Mesenchymal stem cell (in vitro differentiated cells and primary cell): ENCODE data around the gene SOHLH1.
"Not testable (repeated sequence)": the region's sequence is repeated elsewhere in the genome, so short reads cannot be mapped to it uniquely, and the experiment has no call there.

Experiments
- DNase-seq: peaks from one replicate; pipeline ENCODE4 v3.0.0-alpha.2; 2013
- H2AFZ ChIP-seq: one replicate; pipeline ENCODE4 v1.6.1; 2013; ENCODE audit warnings: low read depth, mild to moderate bottlenecking, control low read depth, inconsistent platforms, low read length, moderate library complexity
- H2AK5ac ChIP-seq: 2 replicates; pipeline ENCODE4 v1.6.1; 2013; ENCODE audit warnings: low read length, moderate library complexity, mild to moderate bottlenecking, inconsistent platforms; ENCODE audit not compliant: severe bottlenecking
- H2BK120ac ChIP-seq: one replicate; pipeline ENCODE4 v1.6.1; 2013; ENCODE audit warnings: low read depth, mild to moderate bottlenecking, inconsistent platforms, low read length, moderate library complexity
- H2BK12ac ChIP-seq, 2 experiments: one replicate each; pipeline ENCODE4 v1.6.1; 2013; ENCODE audit warnings: inconsistent platforms in 2 of 2, low read length in 2 of 2, mild to moderate bottlenecking in 2 of 2, moderate library complexity in 2 of 2, control low read depth in 1 of 2
- H2BK15ac ChIP-seq: one replicate; pipeline ENCODE4 v1.6.1; 2013; ENCODE audit warnings: mild to moderate bottlenecking, low read depth, inconsistent platforms; ENCODE audit not compliant: poor library complexity, severe bottlenecking
- H2BK5ac ChIP-seq: 2 replicates; pipeline ENCODE4 v1.6.1; 2013; ENCODE audit warnings: low read depth, mild to moderate bottlenecking, low read length, control low read depth, inconsistent platforms; ENCODE audit not compliant: poor library complexity, severe bottlenecking
- H3K14ac ChIP-seq, 2 experiments: one replicate each; pipeline ENCODE4 v1.6.1; 2013; ENCODE audit warnings: inconsistent platforms in 2 of 2, low read length in 2 of 2, control low read depth in 1 of 2, mild to moderate bottlenecking in 1 of 2, moderate library complexity in 1 of 2
- H3K18ac ChIP-seq, 2 experiments: one replicate each; pipeline ENCODE4 v1.6.1; 2013; ENCODE audit warnings: inconsistent platforms in 2 of 2, low read length in 2 of 2, control low read depth in 1 of 2, low read depth in 1 of 2, mild to moderate bottlenecking in 1 of 2
- H3K23ac ChIP-seq, 2 experiments: one replicate each; pipeline ENCODE4 v1.6.1; 2013; ENCODE audit warnings: inconsistent platforms in 2 of 2, low read length in 2 of 2, mild to moderate bottlenecking in 2 of 2, moderate library complexity in 2 of 2, control low read depth in 1 of 2
- H3K27ac ChIP-seq: 2 replicates; pipeline ENCODE4 v1.5.1; 2013; ENCODE audit warnings: mild to moderate bottlenecking, moderate library complexity, low read length, control low read depth, inconsistent platforms; ENCODE audit not compliant: poor library complexity, severe bottlenecking
- H3K27me3 ChIP-seq, 2 experiments: 2 replicates each; pipeline versions ENCODE4 v1.6.1 to v1.7.0; 2013; ENCODE audit warnings: low read length in 2 of 2, mild to moderate bottlenecking in 2 of 2, moderate library complexity in 2 of 2, control low read depth in 1 of 2, inconsistent platforms in 1 of 2; ENCODE audit not compliant: control insufficient read depth in 1 of 2, insufficient read depth in 1 of 2
- H3K36me3 ChIP-seq, 2 experiments: 2 replicates each; pipeline versions ENCODE4 v1.6.1 to v1.7.0; 2013; ENCODE audit warnings: low read length in 2 of 2, control low read depth in 1 of 2, inconsistent platforms in 1 of 2, low read depth in 1 of 2, mild to moderate bottlenecking in 1 of 2; ENCODE audit not compliant: insufficient read depth in 2 of 2, control insufficient read depth in 1 of 2
- H3K4ac ChIP-seq, 2 experiments: one replicate each; pipeline ENCODE4 v1.6.1; 2013; ENCODE audit warnings: inconsistent platforms in 2 of 2, low read length in 2 of 2, mild to moderate bottlenecking in 2 of 2, moderate library complexity in 2 of 2, control low read depth in 1 of 2, low read depth in 1 of 2
- H3K4me1 ChIP-seq: 2 replicates; pipeline ENCODE4 v1.6.1; 2013; ENCODE audit warnings: low read depth, low read length, control low read depth; ENCODE audit not compliant: control insufficient read depth, insufficient read depth
- H3K4me2 ChIP-seq: 2 replicates; pipeline ENCODE4 v1.6.1; 2013; ENCODE audit warnings: low read length, mild to moderate bottlenecking, inconsistent platforms; ENCODE audit not compliant: poor library complexity, severe bottlenecking
- H3K4me3 ChIP-seq, 2 experiments: 2 replicates each; pipeline versions ENCODE4 v1.5.1 to v1.7.0; 2013; ENCODE audit warnings: low read length in 2 of 2, mild to moderate bottlenecking in 2 of 2, control low read depth in 1 of 2, low read depth in 1 of 2; ENCODE audit not compliant: insufficient read depth in 1 of 2
- H3K79me1 ChIP-seq: replicated peaks from 2 replicates; pipeline ENCODE4 v1.6.1; 2013; ENCODE audit warnings: mild to moderate bottlenecking, control low read depth, low read length, inconsistent platforms; ENCODE audit not compliant: poor library complexity, severe bottlenecking
- H3K9ac ChIP-seq: 2 replicates; pipeline ENCODE4 v1.7.0; 2013; ENCODE audit warnings: mild to moderate bottlenecking, low read length, moderate library complexity
- H3K9me3 ChIP-seq: 2 replicates; pipeline ENCODE4 v1.7.0; 2013; ENCODE audit warnings: mild to moderate bottlenecking, low read length; ENCODE audit not compliant: control insufficient read depth
- H4K8ac ChIP-seq: one replicate; pipeline ENCODE4 v1.6.1; 2013; ENCODE audit warnings: inconsistent platforms, mild to moderate bottlenecking, low read length, moderate library complexity
- H4K91ac ChIP-seq: one replicate; pipeline ENCODE4 v1.6.1; 2013; ENCODE audit warnings: mild to moderate bottlenecking, low read length, inconsistent platforms
- WGBS: methylation state at CpG from one replicate; pipeline ENCODE4 v1.1.7; 2013; ENCODE audit warnings: mixed read lengths; 5-methylcytosine and 5-hydroxymethylcytosine counted together

SOHLH1 gene

DNA sequence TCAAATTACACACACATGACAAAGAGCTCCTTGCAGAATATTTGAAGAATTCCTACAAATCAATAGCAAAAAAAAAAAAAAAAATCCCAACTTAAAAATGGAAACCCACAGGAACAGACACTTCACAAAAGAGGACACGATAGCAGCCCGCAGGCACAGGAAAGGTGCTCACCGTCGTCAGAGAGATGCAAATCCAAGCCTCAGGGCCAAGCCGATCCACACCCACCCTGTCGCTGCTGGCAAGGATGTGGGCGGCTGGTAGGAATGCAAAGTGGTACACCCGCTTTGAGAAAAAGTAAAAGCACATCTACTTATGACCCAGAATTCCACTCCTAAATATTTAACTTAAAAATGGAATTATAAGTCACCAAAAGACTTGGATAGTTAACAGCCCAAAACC, 25.3 kb downstream of the SOHLH1 start:
- no peak overlapping the region for H3K9ac ChIP-seq
- no peak overlapping the region for H3K14ac ChIP-seq
- H2BK12ac ChIP-seq = no peak overlapping the region
- 69% methylated on average over 8 of the region's 8 CpGs for WGBS
- H3K9me3 ChIP-seq = no peaks in the 10 kb centered on the region
- H2BK120ac ChIP-seq = no peak overlapping the region
- no peak overlapping the region for H4K8ac ChIP-seq
- H3K27ac ChIP-seq = no peak overlapping the region
- no peaks in the 10 kb centered on the region for H3K79me1 ChIP-seq
- H3K4ac ChIP-seq = no peak overlapping the region
- H3K4me1 ChIP-seq = no peaks in the 10 kb centered on the region
- no peak overlapping the region for H3K4me3 ChIP-seq
- H3K23ac ChIP-seq = no peak overlapping the region
- H2AK5ac ChIP-seq = no peak overlapping the region
- H3K18ac ChIP-seq = no peak overlapping the region
- DNase-seq = no peak
- H2AFZ ChIP-seq = no peak overlapping the region
- H4K91ac ChIP-seq = no peak overlapping the region
- no peaks in the 10 kb centered on the region for H3K36me3 ChIP-seq
- no peak overlapping the region for H2BK15ac ChIP-seq
- H2BK5ac ChIP-seq = no peak overlapping the region
- peaks cover 0 to 7% of the 10 kb centered on the region in 2 experiments for H3K27me3 ChIP-seq
- H3K4me2 ChIP-seq = no peak overlapping the region

DNA sequence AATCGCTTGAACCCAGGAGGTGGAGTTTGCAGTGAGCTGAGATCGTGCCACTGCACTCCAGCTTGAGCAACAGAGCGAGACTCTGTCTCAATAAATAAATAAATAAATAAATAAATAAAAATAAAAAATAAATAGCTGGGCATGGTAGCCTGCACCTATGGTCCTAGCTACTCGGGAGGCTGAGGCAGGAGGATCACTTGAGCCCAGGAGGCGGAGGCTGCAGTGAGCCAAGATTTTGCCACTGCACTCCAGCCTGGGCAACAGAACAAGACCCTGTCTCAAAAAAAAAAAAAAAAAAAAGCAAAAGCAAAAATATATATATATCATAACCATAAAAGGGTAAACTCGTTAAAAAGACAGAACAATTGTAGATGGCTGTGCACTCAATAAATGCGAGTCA, 26.5 kb downstream of the SOHLH1 start:
- 84% methylated on average over 3 of the region's 7 CpGs for WGBS
- H3K9me3 ChIP-seq, H4K8ac ChIP-seq: not testable (repeated sequence)

DNA sequence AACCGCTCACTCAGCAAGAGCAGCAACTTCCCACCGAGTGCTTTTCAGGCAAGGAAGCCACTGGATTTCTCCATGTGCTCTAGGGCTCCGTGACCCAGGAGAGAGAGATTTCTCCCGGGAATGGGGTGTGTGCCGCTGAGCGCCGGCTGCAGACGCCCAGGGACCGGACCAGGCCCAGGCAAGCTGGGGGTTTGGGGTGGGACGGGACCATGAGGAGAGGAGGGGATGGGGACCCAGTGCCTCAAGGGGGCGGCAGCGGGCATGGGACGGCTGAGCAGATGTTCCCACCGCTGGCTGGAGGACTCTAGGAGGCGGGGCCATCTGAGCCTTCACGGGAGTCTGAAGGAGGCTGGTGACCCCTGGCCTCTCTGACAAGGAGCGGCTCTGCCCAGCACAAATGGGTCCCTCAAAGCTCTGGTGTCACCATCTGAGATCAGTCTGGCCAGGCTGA, 27.7 kb downstream of the SOHLH1 start:
- no peak overlapping the region for H3K4me2 ChIP-seq
- no peak for DNase-seq
- H4K8ac ChIP-seq = no peak overlapping the region
- no peak overlapping the region for H3K4me3 ChIP-seq
- no peak overlapping the region for H3K14ac ChIP-seq
- no peak overlapping the region for H3K9ac ChIP-seq
- no peak overlapping the region for H2BK5ac ChIP-seq
- WGBS = 52% methylated on average over 14 of the region's 17 CpGs
- peaks cover 0 to 7% of the 10 kb centered on the region in 2 experiments for H3K27me3 ChIP-seq
- H3K4ac ChIP-seq = no peak overlapping the region
- H3K79me1 ChIP-seq = no peaks in the 10 kb centered on the region
- no peaks in the 10 kb centered on the region for H3K4me1 ChIP-seq
- no peaks in the 10 kb centered on the region for H3K9me3 ChIP-seq
- no peak overlapping the region for H3K27ac ChIP-seq
- no peak overlapping the region for H2BK12ac ChIP-seq
- no peak overlapping the region for H4K91ac ChIP-seq
- no peak overlapping the region for H2BK120ac ChIP-seq
- H3K36me3 ChIP-seq = no peaks in the 10 kb centered on the region
- no peak overlapping the region for H2BK15ac ChIP-seq
- no peak overlapping the region for H3K23ac ChIP-seq
- H3K18ac ChIP-seq = no peak overlapping the region
- H2AFZ ChIP-seq = no peak overlapping the region
- no peak overlapping the region for H2AK5ac ChIP-seq

More for the DNA sequence above, 26.5 kb downstream of the SOHLH1 start:
- H3K18ac ChIP-seq, H4K91ac ChIP-seq, H3K4me1 ChIP-seq, H3K79me1 ChIP-seq, H3K9ac ChIP-seq, H3K14ac ChIP-seq, H3K4me3 ChIP-seq, H2BK12ac ChIP-seq, H2BK15ac ChIP-seq, H3K27ac ChIP-seq, H2AFZ ChIP-seq, H3K4me2 ChIP-seq, H2AK5ac ChIP-seq, H3K27me3 ChIP-seq, DNase-seq, H2BK120ac ChIP-seq, H3K4ac ChIP-seq, H3K23ac ChIP-seq, H2BK5ac ChIP-seq, H3K36me3 ChIP-seq: not testable (repeated sequence)

DNA sequence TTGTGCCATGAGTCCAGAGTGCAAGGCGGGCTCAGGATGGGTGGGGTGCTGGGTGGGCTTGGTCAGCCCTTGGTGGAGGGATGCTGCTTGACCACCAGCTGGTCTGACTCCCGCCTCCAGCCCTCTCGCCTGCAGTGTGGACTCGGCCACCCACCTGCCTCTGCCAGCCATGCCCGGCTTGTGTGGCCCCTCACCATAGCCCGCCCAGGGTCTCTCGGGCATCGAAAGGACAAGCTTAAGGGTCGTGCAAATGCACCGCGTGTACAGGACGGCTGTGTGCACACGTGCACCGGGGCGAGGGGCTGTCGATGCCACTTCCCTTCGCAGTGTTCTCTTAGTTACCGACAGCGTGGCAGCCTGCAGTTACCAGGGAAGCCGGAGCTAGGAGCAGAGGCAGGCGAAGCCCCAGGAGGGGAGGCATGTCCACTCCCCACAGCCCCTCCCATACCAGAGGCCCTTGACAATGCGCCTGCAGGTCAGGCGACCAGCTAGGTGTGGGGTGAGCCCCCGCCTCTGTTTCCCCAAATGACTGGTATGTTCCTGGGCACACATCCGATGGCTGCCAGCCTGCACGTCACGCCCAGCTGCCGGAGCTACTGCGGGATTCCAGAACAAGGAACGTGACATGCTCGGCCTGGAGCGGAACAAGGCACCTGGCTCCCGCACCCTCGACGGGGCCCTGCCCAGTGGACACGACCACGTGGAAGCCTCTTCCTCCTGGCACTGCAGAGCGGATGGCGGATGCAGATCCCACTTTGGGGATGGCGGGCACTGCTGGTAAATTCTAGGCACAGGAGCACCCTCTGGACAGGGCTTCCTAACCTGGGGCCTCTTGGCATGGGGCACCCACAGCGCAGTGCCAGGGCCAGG, 28.3 kb downstream of the SOHLH1 start:
- no peak overlapping the region for H2BK12ac ChIP-seq
- H3K4ac ChIP-seq = no peak overlapping the region
- H3K27me3 ChIP-seq = peaks cover 0 to 7% of the 10 kb centered on the region in 2 experiments
- no peaks in the 10 kb centered on the region for H3K9me3 ChIP-seq
- H4K8ac ChIP-seq = no peak overlapping the region
- no peak overlapping the region for H2BK5ac ChIP-seq
- no peak for DNase-seq
- no peak overlapping the region for H3K23ac ChIP-seq
- H3K18ac ChIP-seq = no peak overlapping the region
- H2AK5ac ChIP-seq = no peak overlapping the region
- H3K4me2 ChIP-seq = no peak overlapping the region
- no peaks in the 10 kb centered on the region for H3K36me3 ChIP-seq
- no peak overlapping the region for H3K4me3 ChIP-seq
- H4K91ac ChIP-seq = no peak overlapping the region
- H3K14ac ChIP-seq = no peak overlapping the region
- no peaks in the 10 kb centered on the region for H3K4me1 ChIP-seq
- H3K79me1 ChIP-seq = no peaks in the 10 kb centered on the region
- H3K9ac ChIP-seq = no peak overlapping the region
- no peak overlapping the region for H2BK15ac ChIP-seq
- no peak overlapping the region for H2BK120ac ChIP-seq
- no peak overlapping the region for H3K27ac ChIP-seq
- no peak overlapping the region for H2AFZ ChIP-seq
- WGBS = 89% methylated on average over 41 of the region's 41 CpGs
